Measurements from ENCODE around the gene NLRP3. TPM values are rescaled to one million over a fixed set of nuclear protein-coding genes. Genes with fewer than 3 reads are reported as not detected.

NLRP3 gene
- total and polyA plus RNA-seq, 2 donors from 2014 or later = 4.0 TPM; not detected in 1

GRCh38 chr1:247445526-247446356 is 29.8 kb downstream of the NLRP3 start:
- no peaks in the 10 kb centered on the region for H3K36me3 ChIP-seq (ENCODE audit: control insufficient read depth in 2 of 3, insufficient read depth in 3 of 3, low read length in 3 of 3)
- H3K4me1 ChIP-seq (ENCODE audit: control insufficient read depth in 2 of 3, insufficient read depth in 2 of 3, low read depth in 1 of 3, low read length in 3 of 3) = no peaks in the 10 kb centered on the region
- no peak overlapping the region for H3K4me3 ChIP-seq (ENCODE audit: low read length in 3 of 3)
- no peaks in the 10 kb centered on the region for H3K27me3 ChIP-seq (ENCODE audit: control insufficient read depth, insufficient read depth, low read length)
- H3K9me3 ChIP-seq (ENCODE audit: control insufficient read depth in 2 of 3, insufficient read depth in 1 of 3, low read length in 3 of 3) = peaks cover 0 to 5% (median 3%) of the 10 kb centered on the region in 3 donors
- FAIRE-seq = no peak
- no peak overlapping the region for H3K27ac ChIP-seq (ENCODE audit: low read depth in 2 of 2, low read length in 2 of 2)
- no peak for TF ChIP-seq CTCF (IDR thresholded peaks at IDR 0.05; ENCODE audit: borderline replicate concordance, extremely low read depth, insufficient read depth)
- peak in 1 of 5 donors; percentile 5 for DNase-seq
- no peak overlapping the region for H3K9ac ChIP-seq (ENCODE audit: low read length in 3 of 3)
- intact Hi-C loops (cut with DNase I) = no loop called here

- no peak overlapping the region for H3K9ac ChIP-seq (ENCODE audit: low read length in 3 of 3)
- H3K27me3 ChIP-seq (ENCODE audit: control insufficient read depth, insufficient read depth, low read length) = no peaks in the 10 kb centered on the region
- TF ChIP-seq CTCF (IDR thresholded peaks at IDR 0.05; ENCODE audit: borderline replicate concordance, extremely low read depth, insufficient read depth) = no peak
- H3K9me3 ChIP-seq (ENCODE audit: control insufficient read depth in 2 of 3, insufficient read depth in 1 of 3, low read length in 3 of 3) = peaks cover 0 to 5% (median 3%) of the 10 kb centered on the region in 3 donors
- no peak for FAIRE-seq
- H3K36me3 ChIP-seq (ENCODE audit: control insufficient read depth in 2 of 3, insufficient read depth in 3 of 3, low read length in 3 of 3) = no peaks in the 10 kb centered on the region
- no peak overlapping the region for H3K27ac ChIP-seq (ENCODE audit: low read depth in 2 of 2, low read length in 2 of 2)
- no peak for DNase-seq
- intact Hi-C loops (cut with DNase I) = no loop called here
- H3K4me3 ChIP-seq (ENCODE audit: low read length in 3 of 3) = peak overlapping the region in 2 of 3 donors; percentile 61 to 67
- H3K4me1 ChIP-seq (ENCODE audit: control insufficient read depth in 2 of 3, insufficient read depth in 2 of 3, low read depth in 1 of 3, low read length in 3 of 3) = no peaks in the 10 kb centered on the region
Measured at GRCh38 chr1:247447162-247447909, 31.4 kb downstream of the NLRP3 start.

- no peaks in the 10 kb centered on the region for H3K4me1 ChIP-seq (ENCODE audit: control insufficient read depth in 2 of 3, insufficient read depth in 2 of 3, low read depth in 1 of 3, low read length in 3 of 3)
- DNase-seq (peak; percentile 79 to 89 (median 85)), FAIRE-seq (no peak)
- no peak for TF ChIP-seq CTCF (IDR thresholded peaks at IDR 0.05; ENCODE audit: borderline replicate concordance, extremely low read depth, insufficient read depth)
- no peaks in the 10 kb centered on the region for H3K27me3 ChIP-seq (ENCODE audit: control insufficient read depth, insufficient read depth, low read length)
- H3K4me3 ChIP-seq (ENCODE audit: low read length in 3 of 3) = peak overlapping the region; percentile 61 to 77 (median 67)
- intact Hi-C loops (cut with DNase I) = no loop called here
- H3K27ac ChIP-seq (ENCODE audit: low read depth in 2 of 2, low read length in 2 of 2) = peak overlapping the region in 1 of 2 donors; percentile 20
- H3K36me3 ChIP-seq (ENCODE audit: control insufficient read depth in 2 of 3, insufficient read depth in 3 of 3, low read length in 3 of 3) = no peaks in the 10 kb centered on the region
- peak overlapping the region; percentile 11 to 46 (median 38) for H3K9ac ChIP-seq (ENCODE audit: low read length in 3 of 3)
- H3K9me3 ChIP-seq (ENCODE audit: control insufficient read depth in 2 of 3, insufficient read depth in 1 of 3, low read length in 3 of 3) = peaks cover 0 to 5% (median 3%) of the 10 kb centered on the region in 3 donors
Measured at GRCh38 chr1:247448107-247448791, 32.3 kb downstream of the NLRP3 start.
